CD14-positive monocyte (primary cell): ENCODE measurements around the gene BYSL. TPM values are rescaled to one million over a fixed set of nuclear protein-coding genes. Genes with fewer than 3 reads are reported as not detected.
A peak's percentile ranks its signal among the peaks of the same experiment; 100 is the strongest.

Experiments
- DNase-seq, 3 donors: peaks; one replicate each; pipeline ENCODE4 v3.0.0-alpha.2; 2011 to 2022
- H2AFZ ChIP-seq: 2 replicates; pipeline ENCODE4 v1.6.0; 2012; ENCODE audit warnings: mild to moderate bottlenecking, low read depth, low read length, inconsistent platforms; ENCODE audit not compliant: insufficient read depth, poor library complexity, severe bottlenecking
- H3K27ac ChIP-seq, 2 donors: 1 replicate in 1 of 2; 2 replicates in 1 of 2; pipeline ENCODE4 v1.5.1; 2012 to 2013; ENCODE audit warnings: low read length in 2 of 2, control low read depth in 1 of 2, inconsistent platforms in 1 of 2, low read depth in 1 of 2, mild to moderate bottlenecking in 1 of 2
- H3K27me3 ChIP-seq, 2 donors: one replicate each; pipeline versions ENCODE4 v1.6.0 to v1.6.1; 2011 to 2013; ENCODE audit warnings: low read length in 2 of 2; ENCODE audit not compliant: control insufficient read depth in 2 of 2, insufficient read depth in 2 of 2
- H3K36me3 ChIP-seq, 2 donors: replicated peaks in 1 of 2; 1 replicate in 1 of 2; 2 replicates in 1 of 2; pipeline versions ENCODE4 v1.5.1 to v1.6.1; 2012 to 2013; ENCODE audit warnings: low read length in 2 of 2, control low read depth in 1 of 2, inconsistent platforms in 1 of 2, mild to moderate bottlenecking in 1 of 2; ENCODE audit not compliant: insufficient read depth in 2 of 2, control insufficient read depth in 1 of 2
- H3K4me1 ChIP-seq, 2 donors: 1 replicate in 1 of 2; 2 replicates in 1 of 2; pipeline versions ENCODE4 v1.5.1 to v1.6.1; 2012 to 2013; ENCODE audit warnings: low read length in 2 of 2, control low read depth in 1 of 2, inconsistent platforms in 1 of 2, mild to moderate bottlenecking in 1 of 2, moderate library complexity in 1 of 2; ENCODE audit not compliant: insufficient read depth in 2 of 2, control insufficient read depth in 1 of 2
- H3K4me2 ChIP-seq: replicated peaks from 2 replicates; pipeline ENCODE3; 2012; ENCODE audit warnings: low read length, moderate library complexity, mild to moderate bottlenecking; ENCODE audit not compliant: poor library complexity, severe bottlenecking; ENCODE audit errors: extremely low read depth
- H3K4me3 ChIP-seq, 3 experiments: fragments of 200-600 bp in 1 of 3; sonication (generic) in 1 of 3; replicated peaks in 1 of 3; 1 replicate in 2 of 3; 2 replicates in 1 of 3; pipeline ENCODE4 v1.5.1; 2011 to 2013; ENCODE audit warnings: low read length in 3 of 3, mild to moderate bottlenecking in 3 of 3, control low read depth in 2 of 3, low read depth in 2 of 3, inconsistent platforms in 1 of 3, moderate library complexity in 1 of 3
- H3K79me2 ChIP-seq: 2 replicates; pipeline ENCODE4 v1.6.0; 2012; ENCODE audit warnings: mild to moderate bottlenecking, control low read depth, inconsistent platforms, low read length, moderate library complexity; ENCODE audit not compliant: insufficient read depth
- H3K9ac ChIP-seq: 2 replicates; pipeline ENCODE4 v1.6.0; 2017; ENCODE audit warnings: low read length, mild to moderate bottlenecking; ENCODE audit not compliant: insufficient read depth, poor library complexity, severe bottlenecking
- H3K9me3 ChIP-seq, 2 donors: replicated peaks in 1 of 2; 1 replicate in 1 of 2; 2 replicates in 1 of 2; pipeline versions ENCODE4 v1.5.1 to v1.6.1; 2012 to 2013; ENCODE audit warnings: low read length in 2 of 2, control low read depth in 1 of 2; ENCODE audit not compliant: control insufficient read depth in 1 of 2, insufficient read depth in 1 of 2
- H4K20me1 ChIP-seq: 2 replicates; pipeline ENCODE4 v1.6.0; 2012; ENCODE audit warnings: mild to moderate bottlenecking, low read length, control low read depth, moderate library complexity; ENCODE audit not compliant: insufficient read depth
- H3K27ac Mint-ChIP-seq, 7 donors: one replicate each; pipeline ENCODE4 v1.8.0; 2020; ENCODE audit warnings: mild to moderate bottlenecking in 7 of 7, mixed read lengths in 7 of 7, moderate library complexity in 6 of 7, inconsistent platforms in 2 of 7
- H3K27me3 Mint-ChIP-seq, 3 donors: one replicate each; pipeline ENCODE4 v1.8.0; 2021 to 2022; ENCODE audit warnings: low read depth in 3 of 3, mild to moderate bottlenecking in 3 of 3, mixed read lengths in 3 of 3, moderate library complexity in 3 of 3, inconsistent platforms in 1 of 3
- H3K36me3 Mint-ChIP-seq, 2 donors: one replicate each; pipeline ENCODE4 v1.8.0; 2020; ENCODE audit warnings: mixed read lengths in 2 of 2, inconsistent platforms in 1 of 2, mild to moderate bottlenecking in 1 of 2
- H3K4me1 Mint-ChIP-seq: one replicate; pipeline ENCODE4 v1.8.0; 2020; ENCODE audit warnings: mild to moderate bottlenecking, mixed read lengths
- H3K4me3 Mint-ChIP-seq, 2 donors: one replicate each; pipeline ENCODE4 v1.8.0; 2020; ENCODE audit warnings: mild to moderate bottlenecking in 2 of 2, mixed read lengths in 2 of 2, moderate library complexity in 1 of 2
- H3K9me3 Mint-ChIP-seq, 7 donors: one replicate each; pipeline ENCODE4 v1.8.0; 2020 to 2022; ENCODE audit warnings: mixed read lengths in 7 of 7, mild to moderate bottlenecking in 6 of 7, moderate library complexity in 6 of 7, inconsistent platforms in 2 of 7
- WGBS: methylation state at CpG from one replicate; pipeline ENCODE4 v1.1.5; 2013; ENCODE audit warnings: missing lambda C conversion rate; ENCODE audit not compliant: insufficient coverage; 5-methylcytosine and 5-hydroxymethylcytosine counted together
- intact Hi-C, 2 donors: fragments of 100-400 bp; cut with micrococcal nuclease; formaldehyde crosslinking; loops; one replicate each; pipeline versions ENCODE4 v1.15.0 to v1.15.1; 2023
- polyA plus RNA-seq, 3 donors: library from polyadenylated mRNA; depleted of rRNA in 1 of 3; unstranded in 2 of 3; stranded (reverse) in 1 of 3; fragments of 300-500 nt in 2 of 3; fragments of >200 nt in 1 of 3; fragmentation: Illumina TruSeq in 2 of 3; gene quantifications; 1 replicate in 2 of 3; 2 replicates in 1 of 3; pipeline ENCODE4 v1.2.3, GENCODE V29; 2012 to 2021
- TF ChIP-seq, protein P1 (sequence below): fragments of 200-600 bp; IDR thresholded peaks from one replicate; pipeline ENCODE4 v1.8.0; 2022; ENCODE audit warnings: antibody characterized with exemption, mild to moderate bottlenecking

BYSL gene
- polyA plus RNA-seq, 3 donors, result 2.7 to 4.2 (median 3.9) TPM

GRCh38 chr6:41934278-41935192 lies 13.2 kb downstream of the BYSL start:
- Histone ChIP-seq H4K20me1 (peaks cover 97% of the 10 kb centered on the region), H3K27ac (peak overlapping the region; percentile 47 to 81), H3K4me1 (peaks cover 51 to 53% of the 10 kb centered on the region in 2 donors), H3K9me3 (no peaks in the 10 kb centered on the region), H3K79me2 (peaks cover 57% of the 10 kb centered on the region), H3K27me3 (no peaks in the 10 kb centered on the region), H3K4me3 (no peak overlapping the region), H3K36me3 (peaks cover 70 to 79% of the 10 kb centered on the region in 2 donors), H3K4me2 (no peak overlapping the region), H3K9ac (no peak overlapping the region), H2AFZ (no peak overlapping the region)
- no CpG with 5 or more reads among the region's 7 CpGs for WGBS
- DNase-seq, result no peak
- intact Hi-C loops, result loop anchor here (5.0 kb wide), 4 partner anchors 92 to 113 kb away; no protein-coding TSS in a partner anchor
- no peak overlapping the region for H3K4me3 Mint-ChIP-seq
- TF ChIP-seq, protein P1, sequence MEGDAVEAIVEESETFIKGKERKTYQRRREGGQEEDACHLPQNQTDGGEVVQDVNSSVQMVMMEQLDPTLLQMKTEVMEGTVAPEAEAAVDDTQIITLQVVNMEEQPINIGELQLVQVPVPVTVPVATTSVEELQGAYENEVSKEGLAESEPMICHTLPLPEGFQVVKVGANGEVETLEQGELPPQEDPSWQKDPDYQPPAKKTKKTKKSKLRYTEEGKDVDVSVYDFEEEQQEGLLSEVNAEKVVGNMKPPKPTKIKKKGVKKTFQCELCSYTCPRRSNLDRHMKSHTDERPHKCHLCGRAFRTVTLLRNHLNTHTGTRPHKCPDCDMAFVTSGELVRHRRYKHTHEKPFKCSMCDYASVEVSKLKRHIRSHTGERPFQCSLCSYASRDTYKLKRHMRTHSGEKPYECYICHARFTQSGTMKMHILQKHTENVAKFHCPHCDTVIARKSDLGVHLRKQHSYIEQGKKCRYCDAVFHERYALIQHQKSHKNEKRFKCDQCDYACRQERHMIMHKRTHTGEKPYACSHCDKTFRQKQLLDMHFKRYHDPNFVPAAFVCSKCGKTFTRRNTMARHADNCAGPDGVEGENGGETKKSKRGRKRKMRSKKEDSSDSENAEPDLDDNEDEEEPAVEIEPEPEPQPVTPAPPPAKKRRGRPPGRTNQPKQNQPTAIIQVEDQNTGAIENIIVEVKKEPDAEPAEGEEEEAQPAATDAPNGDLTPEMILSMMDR, result no peak
- H3K9me3 Mint-ChIP-seq, result no peaks in the 10 kb centered on the region
- H3K27me3 Mint-ChIP-seq, result peaks cover 0 to 2% (median 0%) of the 10 kb centered on the region in 3 donors
- H3K27ac Mint-ChIP-seq, result peak overlapping the region; percentile 1 to 90 (median 37)
- H3K4me1 Mint-ChIP-seq, result peaks cover 53% of the 10 kb centered on the region
- peaks cover 59 to 87% of the 10 kb centered on the region in 2 donors for H3K36me3 Mint-ChIP-seq

DNA sequence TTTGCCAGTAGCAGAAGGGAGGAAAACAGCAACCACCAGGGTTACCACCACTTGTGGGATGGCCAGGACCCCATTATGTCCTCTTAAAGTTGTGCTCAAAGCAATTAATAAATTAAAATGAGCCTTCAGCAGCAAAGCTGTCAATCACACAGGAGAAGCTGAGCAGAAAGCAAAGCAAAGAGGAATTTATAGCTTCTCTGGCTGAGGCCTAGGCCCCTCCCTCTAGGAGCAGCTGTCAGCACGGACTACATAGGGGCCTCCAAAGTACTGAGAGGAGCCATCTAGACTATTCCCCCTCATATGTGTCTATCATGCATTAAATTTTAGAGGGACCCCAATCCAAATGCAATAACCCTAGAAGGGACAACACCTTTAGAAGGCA lies 13.9 kb downstream of the BYSL start:
- no CpG with 5 or more reads among the region's 1 CpG for WGBS
- peak overlapping the region in 6 of 7 donors; percentile 12 to 99 (median 82) for H3K27ac Mint-ChIP-seq
- Histone ChIP-seq H3K4me1 (peaks cover 57 to 59% of the 10 kb centered on the region in 2 donors), H3K4me3 (no peak overlapping the region), H3K27me3 (no peaks in the 10 kb centered on the region), H3K36me3 (peaks cover 64 to 73% of the 10 kb centered on the region in 2 donors), H3K27ac (peak overlapping the region; percentile 47 to 81), H3K9ac (no peak overlapping the region), H3K4me2 (no peak overlapping the region), H4K20me1 (peaks cover 97% of the 10 kb centered on the region), H3K9me3 (no peaks in the 10 kb centered on the region), H3K79me2 (peaks cover 63% of the 10 kb centered on the region), H2AFZ (no peak overlapping the region)
- intact Hi-C loops, result loop anchor here (5.0 kb wide), 4 partner anchors 92 to 112 kb away; no protein-coding TSS in a partner anchor
- H3K36me3 Mint-ChIP-seq, result peaks cover 58 to 88% of the 10 kb centered on the region in 2 donors
- H3K9me3 Mint-ChIP-seq, result no peaks in the 10 kb centered on the region
- H3K4me3 Mint-ChIP-seq, result no peak overlapping the region
- peaks cover 0 to 2% (median 0%) of the 10 kb centered on the region in 3 donors for H3K27me3 Mint-ChIP-seq
- no peak for DNase-seq
- H3K4me1 Mint-ChIP-seq, result peaks cover 59% of the 10 kb centered on the region
- TF ChIP-seq, protein P1, result no peak
